NCI-H1105 (cell line): Measurements from ENCODE around the gene B3GALT6.
"Not testable (repeated sequence)": the region's sequence is repeated elsewhere in the genome, so short reads cannot be mapped to it uniquely, and the experiment has no call there.

ENCODE experiments used
- DNase-seq: peaks from one replicate; lab custom pipeline; 2025; lab: John Stamatoyannopoulos, UW

The B3GALT6 gene

DNA sequence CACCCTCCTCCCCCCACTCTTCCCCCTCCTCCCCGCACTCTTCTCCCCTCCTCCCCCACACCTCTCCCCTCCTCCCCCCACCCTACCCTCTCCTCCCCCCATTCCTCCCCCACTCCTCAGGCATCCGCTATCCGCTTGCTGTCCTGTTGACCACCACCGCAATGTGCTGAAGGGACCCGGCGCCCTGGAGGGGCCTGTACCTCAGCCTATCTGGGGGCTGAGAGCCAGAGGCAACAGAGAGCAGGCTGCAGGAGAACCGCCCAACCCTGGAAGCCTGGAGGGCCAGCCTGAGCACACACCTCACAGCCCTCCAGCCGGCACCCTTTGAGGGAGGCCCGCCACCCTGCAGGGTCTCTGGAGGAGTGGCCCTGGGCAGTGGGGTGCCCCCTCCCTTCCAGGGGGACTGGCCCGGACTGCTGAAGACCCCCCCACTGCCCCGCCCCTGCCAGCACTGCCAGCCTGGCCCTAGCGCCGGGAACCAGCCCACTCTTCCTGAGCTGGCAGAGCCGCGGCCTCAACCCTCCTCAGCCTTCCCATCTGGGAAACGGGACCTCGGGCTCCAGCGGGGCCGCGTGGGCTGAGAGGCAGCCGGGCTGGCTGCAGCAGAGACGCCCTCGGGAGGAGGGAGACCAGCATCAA, 13.3 kb downstream of the B3GALT6 start:
- DNase-seq: no peak

DNA sequence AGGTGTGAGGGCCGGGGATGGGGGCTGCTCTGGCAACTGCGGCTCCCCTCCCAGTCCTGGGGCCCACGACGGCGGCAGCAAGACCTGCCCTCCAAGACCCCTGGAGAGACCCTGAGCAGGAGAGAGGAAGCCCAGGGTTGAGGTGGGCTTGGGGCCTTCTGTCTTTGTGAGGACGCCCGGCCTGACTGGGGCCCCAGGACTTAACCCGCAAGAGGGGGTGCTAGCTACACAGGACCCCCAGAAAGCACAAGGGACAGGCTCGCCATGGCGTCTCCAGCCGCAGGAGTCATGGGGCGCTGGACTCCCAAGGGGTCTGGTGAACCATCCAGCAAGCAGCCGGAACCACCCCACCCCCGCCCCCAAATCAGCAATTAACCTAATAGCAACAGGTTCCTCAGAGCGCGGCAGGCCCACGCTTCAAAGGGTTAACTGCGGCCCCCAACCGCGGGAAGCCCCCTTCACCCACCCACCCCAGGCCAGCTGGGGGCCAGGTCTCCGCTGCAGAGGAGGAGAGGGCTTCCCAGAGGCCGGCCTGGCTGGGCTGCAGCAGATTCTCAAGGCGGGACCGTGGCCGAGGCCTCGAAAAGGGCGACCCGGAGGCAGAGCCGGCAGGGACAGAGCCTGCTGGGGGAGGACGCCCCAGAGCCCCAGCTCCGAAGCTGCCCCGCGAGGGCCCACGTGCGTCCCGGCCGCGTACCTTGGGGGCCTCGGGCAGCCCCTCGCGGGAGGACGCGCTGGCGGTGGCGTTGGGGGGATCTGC, 14.0 kb downstream of the B3GALT6 start:
- no peak for DNase-seq

DNA sequence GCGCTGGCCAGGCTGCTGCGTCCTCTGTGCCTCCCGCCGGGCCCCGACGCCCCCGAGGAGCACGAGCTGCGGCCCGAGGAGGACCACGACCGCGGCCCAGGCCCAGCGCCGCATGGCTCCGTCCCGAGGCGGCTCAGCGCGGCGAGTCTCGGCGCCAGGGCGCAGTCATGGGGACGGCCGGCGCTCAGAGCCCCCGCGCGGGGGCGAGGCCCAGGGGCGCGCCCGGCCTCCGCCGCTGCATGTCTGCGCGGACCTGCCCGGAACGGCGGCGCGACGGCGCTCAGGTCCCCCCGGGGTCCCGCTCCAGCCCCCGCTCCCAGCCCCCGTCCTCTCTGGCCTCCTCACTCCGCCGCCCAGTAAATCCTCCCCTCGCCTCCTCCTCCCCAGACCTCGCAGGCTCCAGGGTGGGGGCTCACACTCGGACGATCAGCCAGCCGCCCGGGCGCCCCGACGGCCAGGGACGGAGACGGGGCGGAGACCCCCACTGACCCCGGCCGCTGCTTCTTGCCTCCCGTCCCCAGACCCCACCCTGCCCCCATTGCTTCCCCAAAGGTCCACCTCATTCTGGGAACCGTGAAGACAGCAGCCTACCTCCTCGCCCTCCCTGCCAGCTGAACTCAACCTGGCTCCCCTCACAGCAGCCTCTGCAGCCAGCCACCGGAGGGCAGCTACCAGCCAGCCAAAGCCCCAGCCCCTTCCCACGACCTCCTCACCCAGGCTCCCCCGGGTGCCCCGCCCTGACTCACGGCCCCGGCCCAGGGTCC, 14.7 kb downstream of the B3GALT6 start, which contains the start of gene C1QTNF12:
TSS of gene C1QTNF12 (minus strand) at position 146 of the 764 bp plus-strand sequence. CDS start at position 114, 32 bp downstream.
- no peak for DNase-seq

DNA sequence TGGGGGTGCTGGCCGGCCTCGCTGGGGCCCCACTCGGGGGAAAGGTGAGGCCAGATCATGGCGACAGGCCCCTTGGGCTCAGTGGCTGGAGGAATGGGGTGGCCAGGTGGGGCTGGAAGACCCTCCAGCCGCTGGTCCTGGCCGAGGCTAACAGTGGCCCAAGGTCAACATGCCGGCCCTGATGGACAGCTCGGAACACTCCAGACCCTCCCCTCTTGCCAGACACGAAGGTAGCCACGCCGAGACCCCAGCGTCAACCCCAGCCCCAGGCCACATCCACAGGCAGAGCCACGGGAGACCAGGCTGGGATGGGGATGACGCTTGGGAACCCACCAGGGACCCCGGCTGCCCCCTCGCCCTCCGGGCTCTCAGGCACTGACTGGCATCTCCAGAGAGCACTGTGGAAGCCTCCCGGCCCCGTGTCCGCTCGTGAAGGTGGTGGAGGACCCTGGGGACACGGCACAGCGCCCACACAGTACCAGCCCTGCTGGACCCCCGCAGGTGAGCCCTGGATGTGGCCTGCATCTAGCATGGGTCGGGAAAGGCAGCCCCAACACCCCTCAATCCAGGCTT, 15.4 kb downstream of the B3GALT6 start:
- DNase-seq: no peak

- not testable (repeated sequence) for DNase-seq
Observed at GRCh38 chr1:1248009-1248913, 16.2 kb downstream of the B3GALT6 start.

- DNase-seq: peak; percentile 81
Observed at GRCh38 chr1:1250786-1251284, 18.8 kb downstream of the B3GALT6 start.

GRCh38 chr1:1253314-1253713, 21.3 kb downstream of the B3GALT6 start:
- no peak for DNase-seq

DNA sequence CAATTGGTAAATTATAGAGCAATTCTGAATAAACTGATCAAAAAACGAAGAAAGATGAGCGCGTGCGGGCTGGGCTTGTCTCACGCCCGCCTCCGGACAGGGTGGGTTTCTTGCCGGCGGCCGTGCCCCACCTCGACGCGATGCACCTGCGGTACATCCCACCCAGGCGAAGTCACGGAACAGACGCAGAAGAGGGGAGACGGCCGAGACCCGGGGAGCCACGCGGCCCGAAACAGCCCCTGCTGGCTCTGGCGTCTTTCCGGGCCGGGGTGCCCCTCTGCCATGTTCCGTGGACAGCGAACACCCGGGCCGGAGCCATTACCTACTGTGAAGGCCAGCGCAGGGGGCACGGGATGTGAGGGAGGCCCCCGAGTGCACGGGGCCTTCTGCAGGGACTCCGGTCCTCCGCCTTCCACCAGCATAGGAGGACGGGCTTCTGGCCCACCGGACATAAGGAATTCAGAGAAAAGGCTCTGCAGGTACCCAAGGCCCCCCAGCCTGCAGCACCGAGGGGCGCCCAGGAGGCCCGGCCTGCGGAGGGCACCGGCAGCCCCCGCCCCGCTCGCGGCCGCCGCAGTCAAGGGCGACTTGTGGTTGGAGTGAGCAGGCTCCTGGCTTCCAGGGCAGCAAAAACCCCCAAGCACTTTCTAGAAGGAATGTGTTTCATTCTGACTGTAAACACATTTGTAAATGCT, 22.1 kb downstream of the B3GALT6 start:
- DNase-seq: no peak

GRCh38 chr1:1254667-1254998, 22.6 kb downstream of the B3GALT6 start:
- DNase-seq: no peak

DNA sequence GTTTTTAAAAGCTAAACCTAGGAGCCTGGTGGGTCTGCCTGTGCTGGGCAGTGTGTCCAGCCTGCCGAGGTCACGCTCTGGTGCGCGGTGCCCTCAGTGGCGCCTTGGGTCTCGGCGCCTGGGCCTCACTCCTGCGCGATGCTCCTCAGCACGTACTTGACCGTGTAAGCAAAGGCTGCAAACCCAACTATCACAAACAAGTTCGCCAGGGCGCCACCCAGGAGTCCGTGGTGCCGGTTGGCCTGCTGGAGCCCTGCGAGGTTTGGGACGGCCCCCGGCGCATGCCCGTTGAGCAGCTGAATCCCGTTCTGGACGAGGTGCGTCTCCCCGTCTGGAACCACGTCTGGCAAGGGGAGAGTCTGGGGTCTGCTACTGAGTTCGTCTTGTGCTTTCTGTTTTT, 23.0 kb downstream of the B3GALT6 start:
- DNase-seq: no peak

DNA sequence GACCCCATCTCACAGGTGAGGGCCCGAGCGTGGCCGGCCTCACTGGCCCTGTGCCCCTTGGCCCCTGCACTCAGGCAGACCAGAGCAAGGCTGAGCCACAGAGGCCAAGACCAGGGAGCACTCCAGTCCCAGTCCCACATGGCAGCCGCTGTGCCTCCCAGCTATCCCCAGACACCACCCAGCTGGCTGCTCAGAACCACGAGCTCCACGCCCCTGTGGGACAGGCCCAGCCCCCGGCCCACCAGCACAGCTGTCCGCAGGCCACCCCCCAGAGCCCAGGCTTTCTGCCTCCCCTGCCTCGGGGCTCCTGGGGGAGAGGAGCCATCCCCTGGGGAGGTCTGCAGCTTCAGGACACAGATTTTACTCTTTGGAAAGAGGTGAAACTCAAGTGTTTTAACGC, 23.6 kb downstream of the B3GALT6 start:
- DNase-seq: no peak

- DNase-seq: no peak
Observed at GRCh38 chr1:1256956-1257871, 25.2 kb downstream of the B3GALT6 start.

GRCh38 chr1:1259119-1259488, 27.1 kb downstream of the B3GALT6 start:
- no peak for DNase-seq

- no peak for DNase-seq
Observed at GRCh38 chr1:1259540-1259939, 27.5 kb downstream of the B3GALT6 start.

- DNase-seq: no peak
Observed at GRCh38 chr1:1259951-1260600, 28.0 kb downstream of the B3GALT6 start.

DNA sequence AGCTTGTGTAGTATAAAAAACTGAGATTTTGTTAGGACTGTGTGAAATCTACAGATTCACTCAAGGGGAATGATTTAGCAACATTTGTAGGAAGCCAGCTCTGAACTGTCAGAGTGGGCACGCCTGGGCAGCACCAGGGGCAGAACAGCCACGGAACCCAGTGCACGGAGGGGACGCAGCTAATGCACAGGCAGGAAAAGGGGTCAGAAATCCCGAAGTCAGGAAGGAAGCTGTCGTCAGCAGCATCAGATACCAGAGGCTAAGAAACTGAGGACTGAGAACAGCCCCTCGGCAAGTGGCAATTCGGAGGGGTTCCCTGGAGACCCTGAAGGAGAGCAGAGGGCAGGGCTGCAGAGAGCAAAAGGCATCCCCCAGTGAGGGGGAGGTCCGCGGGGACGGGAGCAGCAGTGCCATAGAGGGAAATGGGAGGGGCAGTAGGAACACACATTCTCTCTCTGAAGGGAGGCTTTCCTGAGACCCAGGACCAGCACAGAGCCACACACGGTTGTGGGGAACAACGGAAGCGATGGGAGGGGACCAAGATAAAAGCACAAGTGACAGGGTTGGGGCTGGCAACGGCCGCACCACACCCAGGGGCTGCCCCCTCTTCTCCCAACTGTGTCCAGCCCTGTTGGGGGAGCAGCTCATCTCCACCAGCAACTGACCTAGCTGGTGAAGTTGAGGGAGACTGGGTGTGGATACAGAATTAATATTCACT, 29.0 kb downstream of the B3GALT6 start:
- no peak for DNase-seq

GRCh38 chr1:1262071-1262470, 30.0 kb downstream of the B3GALT6 start:
- no peak for DNase-seq

DNA sequence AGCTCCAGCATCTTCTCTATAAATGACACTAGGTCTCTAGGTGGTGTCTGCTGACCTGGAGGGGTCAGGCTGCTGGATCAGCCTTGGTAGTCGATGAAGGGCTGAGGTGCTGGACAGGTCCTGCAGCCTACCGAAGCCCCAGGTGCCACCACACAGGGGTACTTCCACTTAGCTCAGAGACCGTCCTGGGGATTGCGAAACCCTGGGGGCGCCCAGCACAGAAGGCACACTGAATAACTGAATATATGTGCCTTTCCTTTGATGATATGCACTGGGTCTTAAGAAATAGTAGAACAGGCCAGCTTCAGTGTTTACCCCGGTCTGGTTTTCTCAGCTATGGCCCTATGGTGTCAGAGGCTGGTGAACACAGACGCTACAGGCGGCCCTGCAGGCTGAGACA, 30.7 kb downstream of the B3GALT6 start:
- no peak for DNase-seq

GRCh38 chr1:1264026-1264425, 32.0 kb downstream of the B3GALT6 start:
- no peak for DNase-seq
